H9 (cell line): ENCODE measurements around the gene PCNX2. TPM values are rescaled to one million over a fixed set of nuclear protein-coding genes. Genes with fewer than 3 reads are reported as not detected.

ENCODE experiments used
- DNase-seq: peaks from one replicate; pipeline ENCODE4 v3.0.0-alpha.2; 2017
- H2AFZ ChIP-seq: one replicate; pipeline ENCODE4 v1.6.1; 2013; ENCODE audit warnings: mild to moderate bottlenecking, low read length, control low read depth, moderate library complexity
- H2AK5ac ChIP-seq: 2 replicates; pipeline ENCODE4 v1.6.1; 2013; ENCODE audit warnings: low read length, control low read depth, mixed read lengths; ENCODE audit not compliant: insufficient read length
- H2BK120ac ChIP-seq: one replicate; pipeline ENCODE4 v1.6.1; 2013; ENCODE audit warnings: low read depth, mild to moderate bottlenecking, low read length, control low read depth, inconsistent platforms; ENCODE audit not compliant: poor library complexity, severe bottlenecking
- H2BK12ac ChIP-seq: 2 replicates; pipeline ENCODE4 v1.6.1; 2013; ENCODE audit warnings: low read length, control low read depth, mixed read lengths, low read depth; ENCODE audit not compliant: insufficient read length
- H2BK15ac ChIP-seq: 2 replicates; pipeline ENCODE4 v1.6.1; 2013; ENCODE audit warnings: low read depth, low read length, control low read depth
- H2BK20ac ChIP-seq: one replicate; pipeline ENCODE4 v1.6.1; 2013; ENCODE audit warnings: low read depth, mild to moderate bottlenecking, low read length, control low read depth, inconsistent platforms; ENCODE audit not compliant: poor library complexity, severe bottlenecking
- H2BK5ac ChIP-seq: 2 replicates; pipeline ENCODE4 v1.6.1; 2013; ENCODE audit warnings: low read length, control low read depth, mixed read lengths; ENCODE audit not compliant: insufficient read length
- H3K14ac ChIP-seq: 2 replicates; pipeline ENCODE4 v1.6.1; 2013; ENCODE audit warnings: low read length, control low read depth; ENCODE audit not compliant: insufficient read depth
- H3K18ac ChIP-seq: 2 replicates; pipeline ENCODE4 v1.6.1; 2013; ENCODE audit warnings: low read depth, mild to moderate bottlenecking, mixed read lengths, low read length, control low read depth; ENCODE audit not compliant: insufficient read length
- H3K23ac ChIP-seq: 2 replicates; pipeline ENCODE4 v1.6.1; 2013; ENCODE audit warnings: low read length, control low read depth, mixed read lengths, low read depth; ENCODE audit not compliant: insufficient read length
- H3K23me2 ChIP-seq: 2 replicates; pipeline ENCODE4 v1.6.1; 2013; ENCODE audit warnings: low read depth, mild to moderate bottlenecking, mixed read lengths, low read length, control low read depth; ENCODE audit not compliant: insufficient read length, poor library complexity, severe bottlenecking
- H3K27ac ChIP-seq: 2 replicates; pipeline ENCODE4 v1.5.1; 2013; ENCODE audit warnings: low read length, control low read depth, mixed read lengths, low read depth; ENCODE audit not compliant: insufficient read length
- H3K27me3 ChIP-seq: 2 replicates; pipeline ENCODE4 v1.6.1; 2013; ENCODE audit warnings: low read length, control low read depth, inconsistent platforms; ENCODE audit not compliant: insufficient read depth
- H3K4ac ChIP-seq: 2 replicates; pipeline ENCODE4 v1.6.1; 2013; ENCODE audit warnings: low read depth, mild to moderate bottlenecking, control low read depth, inconsistent platforms, low read length, moderate library complexity
- H3K4me1 ChIP-seq: 2 replicates; pipeline ENCODE4 v1.6.1; 2013; ENCODE audit warnings: low read length, control low read depth, inconsistent platforms; ENCODE audit not compliant: insufficient read depth
- H3K4me2 ChIP-seq: 2 replicates; pipeline ENCODE4 v1.6.1; 2013; ENCODE audit warnings: low read length, control low read depth, mixed read lengths; ENCODE audit not compliant: insufficient read length, insufficient read depth
- H3K56ac ChIP-seq: 2 replicates; pipeline ENCODE4 v1.6.1; 2013; ENCODE audit warnings: low read depth, mild to moderate bottlenecking, mixed read lengths, low read length, control low read depth; ENCODE audit not compliant: insufficient read length
- H3K79me1 ChIP-seq: 2 replicates; pipeline ENCODE4 v1.6.1; 2013; ENCODE audit warnings: low read depth, mild to moderate bottlenecking, moderate library complexity, low read length, control low read depth, inconsistent platforms; ENCODE audit not compliant: insufficient read depth, poor library complexity, severe bottlenecking
- H3K79me2 ChIP-seq: 2 replicates; pipeline ENCODE4 v1.6.1; 2013; ENCODE audit warnings: low read length, control low read depth, inconsistent platforms; ENCODE audit not compliant: insufficient read depth
- H3K9ac ChIP-seq: 2 replicates; pipeline ENCODE4 v1.6.1; 2013; ENCODE audit warnings: low read length, control low read depth, mixed read lengths; ENCODE audit not compliant: insufficient read length; ENCODE audit errors: extremely low read depth
- H3K9me3 ChIP-seq: one replicate; pipeline ENCODE4 v1.6.1; 2013; ENCODE audit warnings: low read depth, low read length, inconsistent platforms; ENCODE audit not compliant: control insufficient read depth
- H3T11ph ChIP-seq: one replicate; pipeline ENCODE4 v1.6.1; 2013; ENCODE audit warnings: mild to moderate bottlenecking, low read length, control low read depth, inconsistent platforms
- H4K20me1 ChIP-seq: one replicate; pipeline ENCODE4 v1.6.1; 2013; ENCODE audit not compliant: control insufficient read depth, insufficient read length, insufficient read depth
- H4K5ac ChIP-seq: 2 replicates; pipeline ENCODE4 v1.6.1; 2013; ENCODE audit warnings: low read depth, mild to moderate bottlenecking, mixed read lengths, low read length, control low read depth; ENCODE audit not compliant: insufficient read length
- H4K8ac ChIP-seq: replicated peaks from 2 replicates; pipeline ENCODE4 v1.6.1; 2013; ENCODE audit warnings: low read length, control low read depth, mixed read lengths, low read depth; ENCODE audit not compliant: insufficient read length
- H4K91ac ChIP-seq: 2 replicates; pipeline ENCODE4 v1.6.1; 2013; ENCODE audit warnings: low read depth, mild to moderate bottlenecking, moderate library complexity, mixed read lengths, low read length, control low read depth; ENCODE audit not compliant: insufficient read length
- H3K27ac Mint-ChIP-seq, 3 experiments: 2 replicates in 2 of 3; 3 replicates in 1 of 3; pipeline ENCODE4 v1.8.0; 2020 to 2021; ENCODE audit warnings: mixed read lengths in 3 of 3, mild to moderate bottlenecking in 1 of 3, moderate library complexity in 1 of 3
- H3K27me3 Mint-ChIP-seq: 2 replicates; pipeline ENCODE4 v1.8.0; 2021; ENCODE audit warnings: low read depth, mild to moderate bottlenecking, moderate library complexity, mixed read lengths
- H3K36me3 Mint-ChIP-seq, 3 experiments: 2 replicates in 2 of 3; 3 replicates in 1 of 3; pipeline ENCODE4 v1.8.0; 2020 to 2021; ENCODE audit warnings: low read depth in 3 of 3, mixed read lengths in 3 of 3; ENCODE audit not compliant: insufficient read depth in 1 of 3
- H3K4me1 Mint-ChIP-seq, 2 experiments: 2 replicates each; pipeline ENCODE4 v1.8.0; 2020; ENCODE audit warnings: mixed read lengths in 2 of 2
- H3K4me3 Mint-ChIP-seq, 2 experiments: 2 replicates in 1 of 2; 3 replicates in 1 of 2; pipeline ENCODE4 v1.8.0; 2020 to 2021; ENCODE audit warnings: mild to moderate bottlenecking in 2 of 2, mixed read lengths in 2 of 2, moderate library complexity in 1 of 2
- H3K9me3 Mint-ChIP-seq, 2 experiments: 2 replicates in 1 of 2; 3 replicates in 1 of 2; pipeline ENCODE4 v1.8.0; 2020; ENCODE audit warnings: mild to moderate bottlenecking in 2 of 2, mixed read lengths in 2 of 2, moderate library complexity in 1 of 2
- CTCF ChIP-seq: fragments of 200-600 bp; sonication (generic); conservative IDR thresholded peaks from 3 replicates; pipeline ENCODE4 v1.8.0; 2021; ENCODE audit warnings: antibody characterized with exemption, mild to moderate bottlenecking
- WGBS: extraction: QIAGEN DNeasy Blood & Tissue Kit; methylation state at CpG from one replicate; pipeline ENCODE4 v1.1.7; 2013; ENCODE audit warnings: missing lambda C conversion rate, low lambda C conversion rate, mixed read lengths; ENCODE audit not compliant: insufficient read length; ENCODE audit errors: extremely low coverage; 5-methylcytosine and 5-hydroxymethylcytosine counted together
- total RNA-seq: library from RNA; stranded (reverse); gene quantifications from 2 replicates; pipeline ENCODE4 v1.2.1, GENCODE V29; 2021

PCNX2 gene
- total RNA-seq, 1 experiment from 2014 or later: 45.1 TPM

- peak overlapping the region; percentile 83 to 98 for H3K4me3 Mint-ChIP-seq
- H2BK5ac ChIP-seq: no peak overlapping the region
- H4K5ac ChIP-seq: no peak overlapping the region
These were observed 344.3 kb downstream of the PCNX2 start for GRCh38 chr1:232951180-232951579.

More at GRCh38 chr1:232951180-232951579, 344.3 kb downstream of the PCNX2 start:
- peak overlapping the region; percentile 68 for H3K4me2 ChIP-seq
- H3K9me3 ChIP-seq: no peaks in the 10 kb centered on the region
- peaks cover 8% of the 10 kb centered on the region for H3K79me1 ChIP-seq
- no peak overlapping the region for H3K23ac ChIP-seq
- H3K27ac ChIP-seq: no peak overlapping the region
- Mint-ChIP-seq H3K27ac (peak overlapping the region in 2 of 3 experiments; percentile 26 to 94; a peak in 5 of 7 replicates), H3K4me1 (peaks cover 38 to 41% of the 10 kb centered on the region in 2 experiments), H3K27me3 (peaks cover 6% of the 10 kb centered on the region; the same call in 1 of the 2 replicates), H3K36me3 (peaks cover under 1 to 7% (median 4%) of the 10 kb centered on the region in 3 experiments; a peak in 5 of 7 replicates), H3K9me3 (no peaks in the 10 kb centered on the region; a peak in 1 of 5 replicates)
- no peak overlapping the region for H4K91ac ChIP-seq
- WGBS: no CpG with 5 or more reads among the region's 5 CpGs
- H3K27me3 ChIP-seq: no peaks in the 10 kb centered on the region
- peaks cover 3% of the 10 kb centered on the region for H3K23me2 ChIP-seq
- no peak overlapping the region for H3K14ac ChIP-seq
- H2BK12ac ChIP-seq: no peak overlapping the region
- no peak overlapping the region for H3T11ph ChIP-seq
- peaks cover 4% of the 10 kb centered on the region; the same call in 1 of the 2 replicates for H3K4me1 ChIP-seq
- DNase-seq: peak; percentile 46
- H4K20me1 ChIP-seq: no peaks in the 10 kb centered on the region
- TF ChIP-seq CTCF: no peak
- H2AFZ ChIP-seq: no peak overlapping the region
- no peak overlapping the region for H3K18ac ChIP-seq
- H3K4ac ChIP-seq: no peak overlapping the region
- H4K8ac ChIP-seq: no peak overlapping the region
- no peak overlapping the region for H2BK120ac ChIP-seq
- no peak overlapping the region for H2BK15ac ChIP-seq
- H2AK5ac ChIP-seq: no peak overlapping the region
- no peak overlapping the region for H3K56ac ChIP-seq
- H2BK20ac ChIP-seq: no peak overlapping the region
- H3K9ac ChIP-seq: peak overlapping the region; percentile 48
- peaks cover 10% of the 10 kb centered on the region; the same call in 1 of the 2 replicates for H3K79me2 ChIP-seq
